ENCODE data around the gene GLT6D1. TPM values are rescaled to one million over a fixed set of nuclear protein-coding genes. Genes with fewer than 3 reads are reported as not detected.
"Not testable (repeated sequence)": the region's sequence is repeated elsewhere in the genome, so short reads cannot be mapped to it uniquely, and the experiment has no call there.

GLT6D1 gene, protein sequence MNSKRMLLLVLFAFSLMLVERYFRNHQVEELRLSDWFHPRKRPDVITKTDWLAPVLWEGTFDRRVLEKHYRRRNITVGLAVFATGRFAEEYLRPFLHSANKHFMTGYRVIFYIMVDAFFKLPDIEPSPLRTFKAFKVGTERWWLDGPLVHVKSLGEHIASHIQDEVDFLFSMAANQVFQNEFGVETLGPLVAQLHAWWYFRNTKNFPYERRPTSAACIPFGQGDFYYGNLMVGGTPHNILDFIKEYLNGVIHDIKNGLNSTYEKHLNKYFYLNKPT
- polyA plus RNA-seq (2012; ENCODE audit: insufficient read depth, insufficient read length), result not detected

GRCh38 chr9:135639196-135639595 is at the start of gene GLT6D1:
TSS of gene GLT6D1 (minus strand) at chr9:135639540. CDS start at chr9:135639187, 353 bp downstream.
- DNase-seq (ENCODE audit: low read depth, low spot score), result no peak

GRCh38 chr9:135689011-135689410 is 49.7 kb upstream of the GLT6D1 start:
- no peak for DNase-seq (ENCODE audit: low read depth, low spot score)
- no peak overlapping the region for H3K4me3 ChIP-seq (ENCODE audit: low read length)

More at GRCh38 chr9:135639196-135639595, at the start of gene GLT6D1:
- H3K4me3 ChIP-seq (ENCODE audit: low read length), result no peak within 1 kb of the TSS

DNA sequence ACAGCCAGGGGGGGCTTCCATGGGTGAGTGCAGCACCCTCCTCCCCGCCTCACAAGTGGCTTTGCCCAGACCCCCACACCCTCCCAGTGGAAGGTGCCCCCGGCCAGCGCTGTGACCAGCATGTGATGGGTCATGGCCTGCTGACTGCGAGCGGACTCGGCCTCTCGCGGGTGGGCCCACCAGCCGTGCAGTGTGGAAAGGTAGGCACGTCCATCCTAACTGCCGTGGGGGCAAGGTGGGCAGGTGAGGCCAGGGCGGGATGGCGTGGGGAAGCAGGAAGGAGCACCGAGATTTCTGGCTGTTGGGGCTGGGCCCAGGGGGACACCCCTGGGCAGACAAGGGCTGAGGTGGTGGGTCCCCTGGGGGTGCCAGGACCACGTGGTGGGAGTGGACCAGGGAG is 47.9 kb upstream of the GLT6D1 start:
- no peak overlapping the region for H3K4me3 ChIP-seq (ENCODE audit: low read length)
- DNase-seq (ENCODE audit: low read depth, low spot score), result no peak

- no peak for DNase-seq (ENCODE audit: low read depth, low spot score)
- no peak overlapping the region for H3K4me3 ChIP-seq (ENCODE audit: low read length)
These were observed 45.4 kb upstream of the GLT6D1 start for GRCh38 chr9:135684691-135685090.

GRCh38 chr9:135683401-135684034 is 44.2 kb upstream of the GLT6D1 start:
- no peak overlapping the region for H3K4me3 ChIP-seq (ENCODE audit: low read length)
- DNase-seq (ENCODE audit: low read depth, low spot score), result no peak

DNA sequence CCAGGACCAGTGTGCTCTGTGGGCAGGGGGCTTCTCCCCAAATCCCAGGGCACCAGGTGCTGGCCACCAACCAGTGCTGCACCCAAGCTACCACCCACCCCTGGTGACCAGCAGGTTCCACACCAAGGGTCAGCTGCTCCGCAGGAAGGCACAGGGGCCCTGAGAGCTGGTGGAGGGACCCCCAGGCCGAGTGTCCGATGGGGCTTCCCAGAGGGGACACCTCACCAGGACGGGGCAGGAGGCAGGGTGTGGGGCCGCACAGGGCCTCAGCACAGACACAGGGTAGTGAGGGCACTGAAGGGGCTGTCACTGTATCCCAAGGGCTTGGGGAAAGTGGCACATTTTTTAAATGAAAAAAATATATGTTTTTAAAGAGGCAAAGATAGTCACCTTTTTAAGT is 41.8 kb upstream of the GLT6D1 start:
- H3K4me3 ChIP-seq (ENCODE audit: low read length), result no peak overlapping the region
- no peak for DNase-seq (ENCODE audit: low read depth, low spot score)

DNA sequence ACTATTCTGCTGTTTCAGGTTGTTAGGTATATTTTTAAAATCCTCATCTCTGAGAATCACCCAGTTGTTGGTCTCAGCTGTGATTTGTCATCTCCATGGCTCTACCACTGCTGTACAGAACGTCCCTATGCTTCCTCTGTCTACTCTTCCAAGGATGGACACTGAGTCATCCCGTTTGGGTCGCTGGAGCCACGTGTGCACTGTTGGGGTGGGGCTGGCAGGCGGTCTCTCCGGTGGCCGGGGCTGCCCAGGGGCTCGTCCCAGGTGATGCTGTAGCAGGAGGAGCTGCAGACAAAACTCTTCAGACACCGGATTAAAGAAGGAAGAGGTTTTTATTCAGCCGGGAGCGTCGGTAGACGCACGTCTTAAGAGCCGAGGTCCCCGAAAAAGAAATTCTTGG is 40.7 kb upstream of the GLT6D1 start:
- no peak overlapping the region for H3K4me3 ChIP-seq (ENCODE audit: low read length)

DNA sequence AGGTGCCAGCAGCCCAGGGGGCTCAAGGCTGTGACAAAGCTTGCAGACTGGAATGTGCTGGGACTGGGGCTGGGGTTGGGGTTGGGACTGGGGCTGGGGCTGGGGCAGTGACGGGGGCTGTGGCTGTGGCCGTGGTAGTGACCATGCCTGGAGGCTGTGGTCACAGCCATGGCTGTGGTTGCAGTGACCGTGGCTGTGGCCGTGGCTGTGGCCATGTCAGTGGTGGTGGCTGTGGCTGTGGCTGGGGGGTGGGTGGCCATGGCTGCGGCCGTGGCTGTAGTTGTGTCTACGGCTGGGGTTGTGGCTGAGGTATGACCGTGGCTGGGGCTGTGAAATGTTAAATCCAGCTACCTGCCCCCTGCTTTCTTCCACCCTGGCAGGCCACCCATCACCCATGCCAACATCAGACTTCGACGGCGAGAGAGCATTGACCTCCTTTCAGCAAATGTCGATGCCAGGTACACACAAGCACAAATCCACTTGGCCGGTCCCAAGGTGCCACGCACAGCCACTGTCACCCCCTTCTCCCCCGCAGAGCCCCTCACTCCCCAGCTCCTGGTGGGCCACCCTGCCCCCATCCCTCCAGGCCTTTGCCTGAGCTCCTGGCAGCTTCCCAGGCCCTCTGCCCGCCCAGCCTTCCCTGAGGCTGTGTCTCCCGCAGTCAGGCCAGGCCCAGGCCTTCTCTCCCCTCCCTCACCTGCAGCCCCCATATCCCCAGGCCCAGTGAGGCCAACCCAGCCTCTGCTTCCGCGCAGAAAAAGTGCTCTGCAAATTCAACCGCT is 39.1 kb upstream of the GLT6D1 start:
- DNase-seq (ENCODE audit: low read depth, low spot score), result no peak
- H3K4me3 ChIP-seq (ENCODE audit: low read length), result no peak overlapping the region

More for the DNA sequence above, 40.7 kb upstream of the GLT6D1 start:
- no peak for DNase-seq (ENCODE audit: low read depth, low spot score)

DNA sequence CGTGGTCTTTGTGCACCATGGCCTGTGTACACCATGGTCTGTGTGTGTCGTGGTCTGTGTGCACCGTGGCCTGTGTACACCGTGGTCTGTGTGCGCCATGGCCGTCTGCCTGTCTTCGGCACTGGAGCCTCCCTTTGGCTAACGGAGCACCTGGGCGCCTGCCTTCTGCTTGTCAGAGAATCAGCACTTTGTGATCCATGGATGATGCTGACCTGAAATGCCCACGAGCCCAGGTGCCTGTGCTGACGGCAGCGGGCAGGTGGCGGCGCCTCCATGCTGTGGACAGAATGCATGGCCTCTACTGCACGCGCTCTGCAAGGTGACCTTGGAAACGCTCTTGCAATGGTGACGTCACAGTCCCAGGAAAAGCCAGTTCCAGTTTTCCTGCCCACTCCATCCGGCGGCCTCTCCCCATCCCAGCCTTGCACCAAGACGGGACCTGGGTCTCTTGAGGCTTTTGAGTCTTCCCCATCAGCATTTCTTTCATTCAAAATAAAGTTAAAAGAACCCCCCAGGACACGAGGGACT is 38.4 kb upstream of the GLT6D1 start:
- H3K4me3 ChIP-seq (ENCODE audit: low read length), result no peak overlapping the region
- DNase-seq (ENCODE audit: low read depth, low spot score), result no peak

DNA sequence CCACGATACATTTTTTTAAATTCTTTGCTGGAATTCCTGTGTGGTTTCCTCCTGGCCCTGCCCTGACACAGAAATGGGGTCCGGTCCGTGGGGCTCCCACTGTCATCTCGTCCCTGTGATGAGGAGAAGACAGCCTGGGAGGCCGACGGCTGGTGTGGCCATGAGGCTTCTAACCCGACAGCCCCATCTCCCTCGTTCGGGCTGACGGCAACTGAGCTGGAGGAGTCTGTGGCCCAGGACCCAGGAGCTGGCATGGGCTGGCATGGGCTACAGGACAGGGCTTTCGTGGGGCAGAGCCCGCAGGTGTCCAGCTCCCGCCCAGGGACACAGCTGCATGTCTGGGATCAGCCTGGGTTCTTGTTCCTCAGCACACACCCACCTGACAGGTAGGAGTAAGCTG is 37.6 kb upstream of the GLT6D1 start:
- DNase-seq (ENCODE audit: low read depth, low spot score), result no peak
- H3K4me3 ChIP-seq (ENCODE audit: low read length), result no peak overlapping the region

DNA sequence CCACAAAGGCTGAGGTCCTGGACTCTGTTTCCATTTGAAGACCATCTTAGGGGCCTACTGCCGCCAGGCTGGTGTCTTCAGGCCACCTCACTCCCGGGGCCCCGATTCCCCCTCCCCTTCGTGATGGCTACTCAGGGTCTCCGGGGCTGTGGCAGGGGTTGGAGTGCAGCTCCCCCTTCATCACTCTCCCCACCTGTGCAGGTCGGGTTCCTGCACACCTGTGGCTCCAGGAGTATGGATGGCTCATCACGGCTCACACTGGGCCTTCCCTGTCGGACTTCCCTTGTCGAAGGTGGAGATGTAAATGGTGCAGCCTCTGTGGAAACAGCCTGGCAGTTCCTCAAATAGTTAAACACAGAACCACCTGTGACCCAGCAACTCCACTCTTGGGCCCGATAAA is 35.6 kb upstream of the GLT6D1 start:
- no peak overlapping the region for H3K4me3 ChIP-seq (ENCODE audit: low read length)
- DNase-seq (ENCODE audit: low read depth, low spot score), result no peak

GRCh38 chr9:135673941-135674340 is 34.6 kb upstream of the GLT6D1 start:
- no peak for DNase-seq (ENCODE audit: low read depth, low spot score)
- no peak overlapping the region for H3K4me3 ChIP-seq (ENCODE audit: low read length)

DNA sequence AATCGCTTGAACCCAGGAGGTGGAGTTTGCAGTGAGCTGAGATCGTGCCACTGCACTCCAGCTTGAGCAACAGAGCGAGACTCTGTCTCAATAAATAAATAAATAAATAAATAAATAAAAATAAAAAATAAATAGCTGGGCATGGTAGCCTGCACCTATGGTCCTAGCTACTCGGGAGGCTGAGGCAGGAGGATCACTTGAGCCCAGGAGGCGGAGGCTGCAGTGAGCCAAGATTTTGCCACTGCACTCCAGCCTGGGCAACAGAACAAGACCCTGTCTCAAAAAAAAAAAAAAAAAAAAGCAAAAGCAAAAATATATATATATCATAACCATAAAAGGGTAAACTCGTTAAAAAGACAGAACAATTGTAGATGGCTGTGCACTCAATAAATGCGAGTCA is 33.4 kb upstream of the GLT6D1 start:
- H3K4me3 ChIP-seq (ENCODE audit: low read length); DNase-seq (ENCODE audit: low read depth, low spot score): not testable (repeated sequence)

DNA sequence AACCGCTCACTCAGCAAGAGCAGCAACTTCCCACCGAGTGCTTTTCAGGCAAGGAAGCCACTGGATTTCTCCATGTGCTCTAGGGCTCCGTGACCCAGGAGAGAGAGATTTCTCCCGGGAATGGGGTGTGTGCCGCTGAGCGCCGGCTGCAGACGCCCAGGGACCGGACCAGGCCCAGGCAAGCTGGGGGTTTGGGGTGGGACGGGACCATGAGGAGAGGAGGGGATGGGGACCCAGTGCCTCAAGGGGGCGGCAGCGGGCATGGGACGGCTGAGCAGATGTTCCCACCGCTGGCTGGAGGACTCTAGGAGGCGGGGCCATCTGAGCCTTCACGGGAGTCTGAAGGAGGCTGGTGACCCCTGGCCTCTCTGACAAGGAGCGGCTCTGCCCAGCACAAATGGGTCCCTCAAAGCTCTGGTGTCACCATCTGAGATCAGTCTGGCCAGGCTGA is 32.3 kb upstream of the GLT6D1 start:
- no peak for DNase-seq (ENCODE audit: low read depth, low spot score)
- no peak overlapping the region for H3K4me3 ChIP-seq (ENCODE audit: low read length)

- no peak overlapping the region for H3K4me3 ChIP-seq (ENCODE audit: low read length)
These were observed 31.6 kb upstream of the GLT6D1 start for GRCh38 chr9:135670721-135671590.

DNA sequence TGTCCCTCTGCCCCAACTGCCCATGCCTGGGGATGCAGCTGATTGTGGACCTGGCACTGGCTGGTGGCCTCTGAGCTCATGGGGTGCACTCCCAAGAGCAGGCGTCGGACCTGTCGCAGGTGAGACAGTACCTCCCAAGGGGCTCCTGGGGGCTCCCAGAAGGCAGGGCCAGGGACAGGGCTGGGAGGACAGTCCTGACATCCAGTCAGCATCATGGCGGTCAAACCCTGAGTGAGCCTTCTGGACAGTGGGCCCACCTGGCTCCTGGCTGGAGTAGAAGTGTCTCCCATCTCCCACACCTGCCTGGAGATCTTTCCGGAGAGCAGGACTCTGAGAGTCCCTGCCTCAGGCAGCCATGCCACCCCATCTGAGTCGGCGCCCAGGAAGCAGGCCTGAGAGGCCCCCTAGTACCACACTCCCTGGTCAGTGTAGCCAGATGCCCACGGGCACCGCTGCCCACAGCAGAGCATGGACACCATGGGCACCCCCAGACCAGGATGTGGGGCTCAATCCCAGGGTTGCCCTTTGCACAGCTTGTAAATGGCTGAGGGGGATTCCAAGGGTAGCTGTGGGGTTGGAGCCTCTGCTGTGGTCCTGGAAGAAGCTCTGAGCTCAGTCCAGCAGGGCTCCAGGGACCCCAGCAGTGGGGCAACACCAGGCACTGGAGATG is 30.4 kb upstream of the GLT6D1 start:
- DNase-seq (ENCODE audit: low read depth, low spot score), result no peak
- H3K4me3 ChIP-seq (ENCODE audit: low read length), result no peak overlapping the region

More at GRCh38 chr9:135670721-135671590, 31.6 kb upstream of the GLT6D1 start:
- DNase-seq (ENCODE audit: low read depth, low spot score), result no peak

DNA sequence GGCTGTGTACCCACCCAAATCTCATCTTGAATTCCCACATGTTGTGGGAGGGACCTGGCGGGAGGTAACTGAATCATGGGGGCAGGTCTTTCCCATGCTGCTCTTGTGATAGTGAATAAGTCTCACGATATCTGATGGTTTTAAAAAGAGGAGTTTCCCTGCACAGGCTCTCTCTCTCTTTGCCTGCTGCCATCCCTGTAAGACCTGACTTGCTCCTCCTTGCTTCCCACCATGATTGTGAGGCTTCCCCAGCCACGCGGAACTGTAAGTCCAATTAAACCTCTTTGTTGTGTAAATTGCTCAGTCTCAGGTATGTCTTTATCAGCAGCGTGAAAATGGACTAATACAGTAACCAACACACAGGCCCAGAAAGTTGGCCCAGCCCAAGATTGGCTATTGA is 29.7 kb upstream of the GLT6D1 start:
- not testable (repeated sequence) for DNase-seq (ENCODE audit: low read depth, low spot score); H3K4me3 ChIP-seq (ENCODE audit: low read length)

- H3K4me3 ChIP-seq (ENCODE audit: low read length), result no peak overlapping the region
- no peak for DNase-seq (ENCODE audit: low read depth, low spot score)
These were observed 28.2 kb upstream of the GLT6D1 start for GRCh38 chr9:135667463-135668001.

Data from Jurkat, Clone E6-1 (cell line).